H9 (cell line): Measurements from ENCODE around the gene NCF2. TPM values are rescaled to one million over a fixed set of nuclear protein-coding genes. Genes with fewer than 3 reads are reported as not detected.

Source experiments
- DNase-seq: peaks from one replicate; pipeline ENCODE4 v3.0.0-alpha.2; 2017
- H2AFZ ChIP-seq: one replicate; pipeline ENCODE4 v1.6.1; 2013; ENCODE audit warnings: mild to moderate bottlenecking, low read length, control low read depth, moderate library complexity
- H2AK5ac ChIP-seq: 2 replicates; pipeline ENCODE4 v1.6.1; 2013; ENCODE audit warnings: low read length, control low read depth, mixed read lengths; ENCODE audit not compliant: insufficient read length
- H2BK120ac ChIP-seq: one replicate; pipeline ENCODE4 v1.6.1; 2013; ENCODE audit warnings: low read depth, mild to moderate bottlenecking, low read length, control low read depth, inconsistent platforms; ENCODE audit not compliant: poor library complexity, severe bottlenecking
- H2BK12ac ChIP-seq: 2 replicates; pipeline ENCODE4 v1.6.1; 2013; ENCODE audit warnings: low read length, control low read depth, mixed read lengths, low read depth; ENCODE audit not compliant: insufficient read length
- H2BK15ac ChIP-seq: 2 replicates; pipeline ENCODE4 v1.6.1; 2013; ENCODE audit warnings: low read depth, low read length, control low read depth
- H2BK20ac ChIP-seq: one replicate; pipeline ENCODE4 v1.6.1; 2013; ENCODE audit warnings: low read depth, mild to moderate bottlenecking, low read length, control low read depth, inconsistent platforms; ENCODE audit not compliant: poor library complexity, severe bottlenecking
- H2BK5ac ChIP-seq: 2 replicates; pipeline ENCODE4 v1.6.1; 2013; ENCODE audit warnings: low read length, control low read depth, mixed read lengths; ENCODE audit not compliant: insufficient read length
- H3K14ac ChIP-seq: 2 replicates; pipeline ENCODE4 v1.6.1; 2013; ENCODE audit warnings: low read length, control low read depth; ENCODE audit not compliant: insufficient read depth
- H3K18ac ChIP-seq: 2 replicates; pipeline ENCODE4 v1.6.1; 2013; ENCODE audit warnings: low read depth, mild to moderate bottlenecking, mixed read lengths, low read length, control low read depth; ENCODE audit not compliant: insufficient read length
- H3K23ac ChIP-seq: 2 replicates; pipeline ENCODE4 v1.6.1; 2013; ENCODE audit warnings: low read length, control low read depth, mixed read lengths, low read depth; ENCODE audit not compliant: insufficient read length
- H3K23me2 ChIP-seq: 2 replicates; pipeline ENCODE4 v1.6.1; 2013; ENCODE audit warnings: low read depth, mild to moderate bottlenecking, mixed read lengths, low read length, control low read depth; ENCODE audit not compliant: insufficient read length, poor library complexity, severe bottlenecking
- H3K27ac ChIP-seq: 2 replicates; pipeline ENCODE4 v1.5.1; 2013; ENCODE audit warnings: low read length, control low read depth, mixed read lengths, low read depth; ENCODE audit not compliant: insufficient read length
- H3K27me3 ChIP-seq: 2 replicates; pipeline ENCODE4 v1.6.1; 2013; ENCODE audit warnings: low read length, control low read depth, inconsistent platforms; ENCODE audit not compliant: insufficient read depth
- H3K4ac ChIP-seq: 2 replicates; pipeline ENCODE4 v1.6.1; 2013; ENCODE audit warnings: low read depth, mild to moderate bottlenecking, control low read depth, inconsistent platforms, low read length, moderate library complexity
- H3K4me1 ChIP-seq: 2 replicates; pipeline ENCODE4 v1.6.1; 2013; ENCODE audit warnings: low read length, control low read depth, inconsistent platforms; ENCODE audit not compliant: insufficient read depth
- H3K4me2 ChIP-seq: 2 replicates; pipeline ENCODE4 v1.6.1; 2013; ENCODE audit warnings: low read length, control low read depth, mixed read lengths; ENCODE audit not compliant: insufficient read length, insufficient read depth
- H3K56ac ChIP-seq: 2 replicates; pipeline ENCODE4 v1.6.1; 2013; ENCODE audit warnings: low read depth, mild to moderate bottlenecking, mixed read lengths, low read length, control low read depth; ENCODE audit not compliant: insufficient read length
- H3K79me1 ChIP-seq: 2 replicates; pipeline ENCODE4 v1.6.1; 2013; ENCODE audit warnings: low read depth, mild to moderate bottlenecking, moderate library complexity, low read length, control low read depth, inconsistent platforms; ENCODE audit not compliant: insufficient read depth, poor library complexity, severe bottlenecking
- H3K79me2 ChIP-seq: 2 replicates; pipeline ENCODE4 v1.6.1; 2013; ENCODE audit warnings: low read length, control low read depth, inconsistent platforms; ENCODE audit not compliant: insufficient read depth
- H3K9ac ChIP-seq: 2 replicates; pipeline ENCODE4 v1.6.1; 2013; ENCODE audit warnings: low read length, control low read depth, mixed read lengths; ENCODE audit not compliant: insufficient read length; ENCODE audit errors: extremely low read depth
- H3K9me3 ChIP-seq: one replicate; pipeline ENCODE4 v1.6.1; 2013; ENCODE audit warnings: low read depth, low read length, inconsistent platforms; ENCODE audit not compliant: control insufficient read depth
- H3T11ph ChIP-seq: one replicate; pipeline ENCODE4 v1.6.1; 2013; ENCODE audit warnings: mild to moderate bottlenecking, low read length, control low read depth, inconsistent platforms
- H4K20me1 ChIP-seq: one replicate; pipeline ENCODE4 v1.6.1; 2013; ENCODE audit not compliant: control insufficient read depth, insufficient read length, insufficient read depth
- H4K5ac ChIP-seq: 2 replicates; pipeline ENCODE4 v1.6.1; 2013; ENCODE audit warnings: low read depth, mild to moderate bottlenecking, mixed read lengths, low read length, control low read depth; ENCODE audit not compliant: insufficient read length
- H4K8ac ChIP-seq: replicated peaks from 2 replicates; pipeline ENCODE4 v1.6.1; 2013; ENCODE audit warnings: low read length, control low read depth, mixed read lengths, low read depth; ENCODE audit not compliant: insufficient read length
- H4K91ac ChIP-seq: 2 replicates; pipeline ENCODE4 v1.6.1; 2013; ENCODE audit warnings: low read depth, mild to moderate bottlenecking, moderate library complexity, mixed read lengths, low read length, control low read depth; ENCODE audit not compliant: insufficient read length
- H3K27ac Mint-ChIP-seq, 3 experiments: 2 replicates in 2 of 3; 3 replicates in 1 of 3; pipeline ENCODE4 v1.8.0; 2020 to 2021; ENCODE audit warnings: mixed read lengths in 3 of 3, mild to moderate bottlenecking in 1 of 3, moderate library complexity in 1 of 3
- H3K27me3 Mint-ChIP-seq: 2 replicates; pipeline ENCODE4 v1.8.0; 2021; ENCODE audit warnings: low read depth, mild to moderate bottlenecking, moderate library complexity, mixed read lengths
- H3K36me3 Mint-ChIP-seq, 3 experiments: 2 replicates in 2 of 3; 3 replicates in 1 of 3; pipeline ENCODE4 v1.8.0; 2020 to 2021; ENCODE audit warnings: low read depth in 3 of 3, mixed read lengths in 3 of 3; ENCODE audit not compliant: insufficient read depth in 1 of 3
- H3K4me1 Mint-ChIP-seq, 2 experiments: 2 replicates each; pipeline ENCODE4 v1.8.0; 2020; ENCODE audit warnings: mixed read lengths in 2 of 2
- H3K4me3 Mint-ChIP-seq, 2 experiments: 2 replicates in 1 of 2; 3 replicates in 1 of 2; pipeline ENCODE4 v1.8.0; 2020 to 2021; ENCODE audit warnings: mild to moderate bottlenecking in 2 of 2, mixed read lengths in 2 of 2, moderate library complexity in 1 of 2
- H3K9me3 Mint-ChIP-seq, 2 experiments: 2 replicates in 1 of 2; 3 replicates in 1 of 2; pipeline ENCODE4 v1.8.0; 2020; ENCODE audit warnings: mild to moderate bottlenecking in 2 of 2, mixed read lengths in 2 of 2, moderate library complexity in 1 of 2
- WGBS: extraction: QIAGEN DNeasy Blood & Tissue Kit; methylation state at CpG from one replicate; pipeline ENCODE4 v1.1.7; 2013; ENCODE audit warnings: missing lambda C conversion rate, low lambda C conversion rate, mixed read lengths; ENCODE audit not compliant: insufficient read length; ENCODE audit errors: extremely low coverage; 5-methylcytosine and 5-hydroxymethylcytosine counted together
- long read RNA-seq: library from polyadenylated mRNA; unstranded; transcript quantifications from one replicate; pipeline ENCODE4 v2.0.0, GENCODE V29; 2020
- total RNA-seq: library from RNA; stranded (reverse); gene quantifications from 2 replicates; pipeline ENCODE4 v1.2.1, GENCODE V29; 2021
- TF ChIP-seq, protein P1 (sequence below): fragments of 200-600 bp; sonication (generic); conservative IDR thresholded peaks from 3 replicates; pipeline ENCODE4 v1.8.0; 2021; ENCODE audit warnings: antibody characterized with exemption, mild to moderate bottlenecking

The NCF2 gene, protein sequence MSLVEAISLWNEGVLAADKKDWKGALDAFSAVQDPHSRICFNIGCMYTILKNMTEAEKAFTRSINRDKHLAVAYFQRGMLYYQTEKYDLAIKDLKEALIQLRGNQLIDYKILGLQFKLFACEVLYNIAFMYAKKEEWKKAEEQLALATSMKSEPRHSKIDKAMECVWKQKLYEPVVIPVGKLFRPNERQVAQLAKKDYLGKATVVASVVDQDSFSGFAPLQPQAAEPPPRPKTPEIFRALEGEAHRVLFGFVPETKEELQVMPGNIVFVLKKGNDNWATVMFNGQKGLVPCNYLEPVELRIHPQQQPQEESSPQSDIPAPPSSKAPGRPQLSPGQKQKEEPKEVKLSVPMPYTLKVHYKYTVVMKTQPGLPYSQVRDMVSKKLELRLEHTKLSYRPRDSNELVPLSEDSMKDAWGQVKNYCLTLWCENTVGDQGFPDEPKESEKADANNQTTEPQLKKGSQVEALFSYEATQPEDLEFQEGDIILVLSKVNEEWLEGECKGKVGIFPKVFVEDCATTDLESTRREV
- total RNA-seq = not detected in 2 replicates
- long read RNA-seq, partial matches to known transcripts = 2 of 2 reads
- long read RNA-seq, other reads (novel, unspliced or antisense) = 0 of 2 reads

DNA sequence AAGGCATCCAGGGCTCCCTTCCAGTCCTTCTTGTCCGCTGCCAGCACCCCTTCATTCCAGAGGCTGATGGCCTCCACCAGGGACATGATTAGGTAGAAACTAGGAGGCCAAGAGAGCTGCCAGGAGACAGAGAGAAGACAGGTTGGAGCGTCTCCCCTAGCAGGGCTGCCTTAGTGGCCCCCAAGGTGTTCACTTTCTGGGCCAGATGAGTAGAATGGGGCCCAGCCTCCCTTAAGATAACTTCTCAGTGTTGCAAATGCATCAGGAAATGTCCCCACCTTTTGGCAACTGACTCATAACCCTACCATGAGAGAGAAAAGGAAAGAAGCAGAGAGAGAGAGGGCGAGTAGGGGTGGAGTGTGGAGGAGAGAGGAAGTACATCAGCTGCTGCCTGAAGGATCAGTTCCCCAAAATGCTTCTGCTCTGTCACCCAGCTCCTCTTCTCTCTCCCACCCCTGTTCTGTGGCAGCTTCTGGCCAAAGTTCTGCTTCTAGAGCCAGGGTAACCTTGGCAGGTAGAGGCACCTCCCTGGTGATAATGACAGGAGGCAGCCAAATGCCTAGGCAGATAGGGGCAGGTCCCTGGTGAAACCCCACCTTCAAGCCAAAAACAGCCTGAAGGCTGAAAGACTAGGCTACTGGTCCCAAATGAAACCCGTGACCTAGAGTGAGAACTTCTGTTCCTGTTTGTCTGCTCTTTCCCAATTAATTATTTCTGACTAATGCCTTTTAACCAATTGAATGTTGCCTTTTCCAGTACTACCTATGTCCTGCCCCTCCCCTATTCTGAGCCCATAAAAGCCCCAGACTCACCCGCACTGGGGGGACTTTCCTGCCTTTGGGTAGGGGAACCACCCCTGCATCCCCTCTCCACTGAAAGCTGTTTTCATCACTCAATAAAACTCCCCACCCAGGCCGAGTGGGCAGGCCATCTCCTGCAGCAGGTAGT, at the start of gene NCF2:
TSS of gene NCF2 (minus strand) at position 216 of the 948 bp plus-strand sequence. CDS start at position 86, 130 bp downstream.
- H3K27ac Mint-ChIP-seq = no peak within 1 kb of the TSS; a peak in 1 of 7 replicates
- TF ChIP-seq, protein P1, sequence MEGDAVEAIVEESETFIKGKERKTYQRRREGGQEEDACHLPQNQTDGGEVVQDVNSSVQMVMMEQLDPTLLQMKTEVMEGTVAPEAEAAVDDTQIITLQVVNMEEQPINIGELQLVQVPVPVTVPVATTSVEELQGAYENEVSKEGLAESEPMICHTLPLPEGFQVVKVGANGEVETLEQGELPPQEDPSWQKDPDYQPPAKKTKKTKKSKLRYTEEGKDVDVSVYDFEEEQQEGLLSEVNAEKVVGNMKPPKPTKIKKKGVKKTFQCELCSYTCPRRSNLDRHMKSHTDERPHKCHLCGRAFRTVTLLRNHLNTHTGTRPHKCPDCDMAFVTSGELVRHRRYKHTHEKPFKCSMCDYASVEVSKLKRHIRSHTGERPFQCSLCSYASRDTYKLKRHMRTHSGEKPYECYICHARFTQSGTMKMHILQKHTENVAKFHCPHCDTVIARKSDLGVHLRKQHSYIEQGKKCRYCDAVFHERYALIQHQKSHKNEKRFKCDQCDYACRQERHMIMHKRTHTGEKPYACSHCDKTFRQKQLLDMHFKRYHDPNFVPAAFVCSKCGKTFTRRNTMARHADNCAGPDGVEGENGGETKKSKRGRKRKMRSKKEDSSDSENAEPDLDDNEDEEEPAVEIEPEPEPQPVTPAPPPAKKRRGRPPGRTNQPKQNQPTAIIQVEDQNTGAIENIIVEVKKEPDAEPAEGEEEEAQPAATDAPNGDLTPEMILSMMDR = no peak
- no peak within 1 kb of the TSS for H3K4me3 Mint-ChIP-seq
- DNase-seq = no peak
- no peaks in the 10 kb centered on the region for H3K27me3 Mint-ChIP-seq
- Histone ChIP-seq H3K9ac (no peak within 1 kb of the TSS), H3K79me2 (no peaks in the 10 kb centered on the region), H2BK20ac (no peak within 1 kb of the TSS), H2BK5ac (no peak within 1 kb of the TSS), H3K27me3 (no peaks in the 10 kb centered on the region), H2AK5ac (no peak within 1 kb of the TSS), H3K4me1 (peaks cover 4% of the 10 kb centered on the region; the same call in 1 of the 2 replicates), H4K5ac (no peak within 1 kb of the TSS), H4K8ac (no peak within 1 kb of the TSS), H3K9me3 (no peaks in the 10 kb centered on the region), H3K79me1 (no peaks in the 10 kb centered on the region), H2BK120ac (no peak within 1 kb of the TSS), H3K4me2 (no peak within 1 kb of the TSS), H4K20me1 (no peaks in the 10 kb centered on the region), H3K18ac (no peak within 1 kb of the TSS), H3K4ac (no peak within 1 kb of the TSS), H2AFZ (no peak within 1 kb of the TSS), H2BK15ac (no peak within 1 kb of the TSS), H4K91ac (no peak within 1 kb of the TSS), H3K23me2 (no peaks in the 10 kb centered on the region), H3K14ac (no peak within 1 kb of the TSS), H3K27ac (no peak within 1 kb of the TSS), H3K56ac (no peak within 1 kb of the TSS), H3K23ac (no peak within 1 kb of the TSS), H3T11ph (no peak within 1 kb of the TSS), H2BK12ac (no peak within 1 kb of the TSS)
- no CpG with 5 or more reads among the region's 6 CpGs for WGBS
- no peaks in the 10 kb centered on the region for H3K9me3 Mint-ChIP-seq
- peaks cover 36 to 39% of the 10 kb centered on the region in 2 experiments for H3K4me1 Mint-ChIP-seq
- no peaks in the 10 kb centered on the region for H3K36me3 Mint-ChIP-seq
